SK-N-SH (cell line): ENCODE data around the gene MOSPD2.

ENCODE experiments used
- ELF1 ChIP-seq: IDR thresholded peaks from 2 replicates; pipeline ENCODE4 v1.4.0; 2012
- EP300 ChIP-seq, 2 experiments: IDR thresholded peaks; 2 replicates each; pipeline versions ENCODE4 v1.4.0 to v1.6.1; 2012; ENCODE audit warnings: borderline replicate concordance in 1 of 2, low read depth in 1 of 2, low read length in 1 of 2
- EZH2phosphoT487 ChIP-seq: fragments of 200-600 bp; sonication (generic); IDR thresholded peaks from 2 replicates; pipeline ENCODE4 v1.6.1; 2017; ENCODE audit warnings: low read depth, mixed run types, mild to moderate bottlenecking, antibody characterized with exemption, moderate library complexity, borderline replicate concordance
- NRF1 ChIP-seq: IDR thresholded peaks from 2 replicates; pipeline ENCODE4 v1.6.1; 2012; ENCODE audit warnings: low read depth, mild to moderate bottlenecking, low read length
- TF ChIP-seq, protein P1 (sequence below): fragments of 200-600 bp; sonication (generic); IDR thresholded peaks from 2 replicates; pipeline ENCODE4 v1.6.1; 2017; ENCODE audit warnings: antibody characterized with exemption, mild to moderate bottlenecking, moderate library complexity
- TF ChIP-seq, protein P2 (sequence below): IDR thresholded peaks from 2 replicates; pipeline ENCODE4 v1.4.0; 2012; ENCODE audit warnings: low read depth

DNA sequence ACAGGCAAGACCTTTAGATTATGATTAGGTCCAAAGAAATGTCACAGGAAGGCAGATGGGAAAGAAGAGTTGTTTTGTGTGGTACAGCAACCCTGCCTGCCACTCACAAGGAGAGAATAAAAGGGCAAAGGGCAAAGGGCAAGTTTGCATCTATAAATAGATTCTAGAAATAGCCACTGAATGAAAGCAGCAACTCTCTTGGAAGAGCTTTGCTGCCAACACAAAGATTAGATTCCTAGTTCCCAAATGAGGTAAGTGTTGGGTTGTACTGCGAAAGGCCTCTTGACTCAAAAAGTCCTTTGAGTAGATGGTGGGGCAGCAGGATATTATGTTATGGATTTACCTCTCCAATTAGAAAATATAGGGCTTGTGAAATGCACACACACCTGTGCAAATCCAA lies 61.2 kb downstream of the MOSPD2 start:
- no peak for TF ChIP-seq EZH2phosphoT487
- TF ChIP-seq ELF1, result no peak
- TF ChIP-seq NRF1, result no peak
- TF ChIP-seq EP300 (IDR thresholded peaks at IDR 0.05; ENCODE audit: borderline replicate concordance in 1 of 2, low read depth in 1 of 2, low read length in 1 of 2), result no peak
- TF ChIP-seq, protein P1, sequence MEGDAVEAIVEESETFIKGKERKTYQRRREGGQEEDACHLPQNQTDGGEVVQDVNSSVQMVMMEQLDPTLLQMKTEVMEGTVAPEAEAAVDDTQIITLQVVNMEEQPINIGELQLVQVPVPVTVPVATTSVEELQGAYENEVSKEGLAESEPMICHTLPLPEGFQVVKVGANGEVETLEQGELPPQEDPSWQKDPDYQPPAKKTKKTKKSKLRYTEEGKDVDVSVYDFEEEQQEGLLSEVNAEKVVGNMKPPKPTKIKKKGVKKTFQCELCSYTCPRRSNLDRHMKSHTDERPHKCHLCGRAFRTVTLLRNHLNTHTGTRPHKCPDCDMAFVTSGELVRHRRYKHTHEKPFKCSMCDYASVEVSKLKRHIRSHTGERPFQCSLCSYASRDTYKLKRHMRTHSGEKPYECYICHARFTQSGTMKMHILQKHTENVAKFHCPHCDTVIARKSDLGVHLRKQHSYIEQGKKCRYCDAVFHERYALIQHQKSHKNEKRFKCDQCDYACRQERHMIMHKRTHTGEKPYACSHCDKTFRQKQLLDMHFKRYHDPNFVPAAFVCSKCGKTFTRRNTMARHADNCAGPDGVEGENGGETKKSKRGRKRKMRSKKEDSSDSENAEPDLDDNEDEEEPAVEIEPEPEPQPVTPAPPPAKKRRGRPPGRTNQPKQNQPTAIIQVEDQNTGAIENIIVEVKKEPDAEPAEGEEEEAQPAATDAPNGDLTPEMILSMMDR, result no peak
- TF ChIP-seq, protein P2, sequence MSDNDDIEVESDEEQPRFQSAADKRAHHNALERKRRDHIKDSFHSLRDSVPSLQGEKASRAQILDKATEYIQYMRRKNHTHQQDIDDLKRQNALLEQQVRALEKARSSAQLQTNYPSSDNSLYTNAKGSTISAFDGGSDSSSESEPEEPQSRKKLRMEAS, result no peak
